Measurements from ENCODE around the gene METTL2A.
"Not testable (repeated sequence)": the region's sequence is repeated elsewhere in the genome, so short reads cannot be mapped to it uniquely, and the experiment has no call there.

Gene METTL2A

GRCh38 chr17:62423647-62424461 lies at the start of gene METTL2A:
METTL2A (plus strand) TSS chr17:62423897; CDS start chr17:62423903, 6 bp downstream.
- Mint-ChIP-seq H3K4me1 (ENCODE audit: low read depth) (peaks cover 34% of the 10 kb centered on the region), H3K4me3 (peak within 1 kb of the TSS; percentile 89), H3K36me3 (ENCODE audit: low read depth) (peaks cover 19% of the 10 kb centered on the region), H3K27ac (peak within 1 kb of the TSS; percentile 94)
- H3K9me3 Mint-ChIP-seq, H3K27me3 Mint-ChIP-seq: not testable (repeated sequence)

GRCh38 chr17:62380253-62380652 lies 43.4 kb upstream of the METTL2A start, which contains the start of gene EFCAB3:
EFCAB3 (plus strand) TSS chr17:62380553; CDS start chr17:62382980, 2,427 bp downstream.
- no peak within 1 kb of the TSS for H3K27ac Mint-ChIP-seq
- no peaks in the 10 kb centered on the region for H3K4me1 Mint-ChIP-seq (ENCODE audit: low read depth)

DNA sequence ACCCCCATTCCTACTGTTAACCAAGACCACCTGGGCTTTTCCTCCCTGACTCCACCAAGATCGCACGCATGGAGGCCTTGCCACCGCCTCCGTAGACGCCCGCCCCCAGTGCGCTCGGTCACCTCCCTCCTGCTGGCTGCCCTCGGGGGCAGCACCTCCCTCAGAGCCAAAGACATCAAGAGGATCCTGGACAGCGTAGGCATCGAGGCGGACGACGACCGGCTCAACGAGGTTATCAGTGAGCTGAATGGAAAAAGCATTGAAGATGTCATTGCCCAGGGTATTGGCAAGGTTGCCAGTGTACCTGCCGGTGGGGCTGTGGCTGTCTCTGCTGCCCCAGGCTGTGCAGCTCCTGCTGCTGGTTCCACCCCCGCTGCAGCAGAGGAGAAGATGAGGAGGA lies 42.1 kb upstream of the METTL2A start:
- Mint-ChIP-seq H3K9me3 (no peaks in the 10 kb centered on the region), H3K4me3 (no peak overlapping the region), H3K4me1 (ENCODE audit: low read depth) (no peaks in the 10 kb centered on the region), H3K27ac (no peak overlapping the region), H3K36me3 (ENCODE audit: low read depth) (no peaks in the 10 kb centered on the region), H3K27me3 (peaks cover 18% of the 10 kb centered on the region)

More at GRCh38 chr17:62380253-62380652, 43.4 kb upstream of the METTL2A start, which contains the start of gene EFCAB3:
- no peaks in the 10 kb centered on the region for H3K36me3 Mint-ChIP-seq (ENCODE audit: low read depth)
- H3K4me3 Mint-ChIP-seq: no peak within 1 kb of the TSS
- peaks cover 26% of the 10 kb centered on the region for H3K27me3 Mint-ChIP-seq
- H3K9me3 Mint-ChIP-seq: no peaks in the 10 kb centered on the region

- Mint-ChIP-seq H3K27me3 (peaks cover 26% of the 10 kb centered on the region), H3K9me3 (no peaks in the 10 kb centered on the region), H3K4me3 (no peak overlapping the region), H3K27ac (no peak overlapping the region), H3K36me3 (ENCODE audit: low read depth) (no peaks in the 10 kb centered on the region), H3K4me1 (ENCODE audit: low read depth) (no peaks in the 10 kb centered on the region)
Observed at GRCh38 chr17:62388856-62389255, 34.8 kb upstream of the METTL2A start.

GRCh38 chr17:62392908-62393307 lies 30.8 kb upstream of the METTL2A start:
- Mint-ChIP-seq H3K27ac (no peak overlapping the region), H3K36me3 (ENCODE audit: low read depth) (no peaks in the 10 kb centered on the region), H3K27me3 (peaks cover 23% of the 10 kb centered on the region), H3K4me1 (ENCODE audit: low read depth) (no peaks in the 10 kb centered on the region), H3K9me3 (no peaks in the 10 kb centered on the region), H3K4me3 (no peak overlapping the region)

DNA sequence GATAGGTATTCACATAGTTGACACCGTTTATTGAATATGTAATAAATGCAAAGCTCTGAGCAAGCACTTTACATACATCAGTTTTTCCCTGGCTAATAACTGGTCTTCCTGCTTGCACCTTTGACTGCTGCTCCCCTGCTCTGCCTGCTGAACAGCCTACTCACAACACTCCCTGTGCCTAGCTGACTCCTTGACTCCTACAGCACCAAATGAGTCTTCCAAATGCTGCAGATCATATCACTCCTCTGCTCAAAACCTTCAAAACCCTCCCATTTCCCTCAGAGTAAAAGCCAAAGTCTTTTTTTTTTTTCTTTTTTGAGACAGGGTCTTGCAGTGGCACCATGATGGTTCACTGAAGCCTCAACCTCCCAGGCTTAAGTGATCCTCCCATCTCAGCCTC lies 24.8 kb upstream of the METTL2A start:
- Mint-ChIP-seq H3K4me3 (no peak overlapping the region), H3K4me1 (ENCODE audit: low read depth) (no peaks in the 10 kb centered on the region), H3K9me3 (no peaks in the 10 kb centered on the region), H3K27me3 (peaks cover 25% of the 10 kb centered on the region), H3K27ac (no peak overlapping the region), H3K36me3 (ENCODE audit: low read depth) (no peaks in the 10 kb centered on the region)

- Mint-ChIP-seq H3K27ac (no peak overlapping the region), H3K4me1 (ENCODE audit: low read depth) (no peaks in the 10 kb centered on the region), H3K4me3 (no peak overlapping the region), H3K36me3 (ENCODE audit: low read depth) (no peaks in the 10 kb centered on the region), H3K9me3 (no peaks in the 10 kb centered on the region), H3K27me3 (peaks cover 35% of the 10 kb centered on the region)
Observed at GRCh38 chr17:62405451-62405850, 18.2 kb upstream of the METTL2A start.

DNA sequence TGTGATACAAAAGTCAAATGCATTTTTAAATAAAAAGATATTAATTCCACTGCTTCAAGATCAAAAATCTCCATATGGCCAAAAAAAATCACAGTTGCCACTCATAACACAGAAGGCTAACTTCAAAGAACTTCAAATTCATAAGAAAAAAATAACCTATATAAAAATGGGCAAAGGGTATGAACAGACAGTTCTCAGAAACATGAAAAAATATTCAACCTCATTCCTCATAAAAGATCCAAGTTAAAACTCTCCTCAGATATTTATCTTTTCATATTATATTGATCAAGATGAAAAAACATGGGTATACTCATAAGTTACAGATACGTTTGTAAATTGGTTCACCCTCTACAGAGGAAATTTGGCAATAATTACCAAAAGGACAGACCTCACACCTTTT lies 10.6 kb upstream of the METTL2A start:
- not testable (repeated sequence) for H3K4me1 Mint-ChIP-seq (ENCODE audit: low read depth); H3K4me3 Mint-ChIP-seq; H3K36me3 Mint-ChIP-seq (ENCODE audit: low read depth); H3K27ac Mint-ChIP-seq; H3K9me3 Mint-ChIP-seq
- peaks cover 34% of the 10 kb centered on the region for H3K27me3 Mint-ChIP-seq

GRCh38 chr17:62426214-62426613 lies 2.5 kb downstream of the METTL2A start:
- H3K4me3 Mint-ChIP-seq, H3K9me3 Mint-ChIP-seq, H3K27me3 Mint-ChIP-seq, H3K27ac Mint-ChIP-seq: not testable (repeated sequence)
- Mint-ChIP-seq H3K36me3 (ENCODE audit: low read depth) (peaks cover 27% of the 10 kb centered on the region), H3K4me1 (ENCODE audit: low read depth) (peaks cover 34% of the 10 kb centered on the region)

DNA sequence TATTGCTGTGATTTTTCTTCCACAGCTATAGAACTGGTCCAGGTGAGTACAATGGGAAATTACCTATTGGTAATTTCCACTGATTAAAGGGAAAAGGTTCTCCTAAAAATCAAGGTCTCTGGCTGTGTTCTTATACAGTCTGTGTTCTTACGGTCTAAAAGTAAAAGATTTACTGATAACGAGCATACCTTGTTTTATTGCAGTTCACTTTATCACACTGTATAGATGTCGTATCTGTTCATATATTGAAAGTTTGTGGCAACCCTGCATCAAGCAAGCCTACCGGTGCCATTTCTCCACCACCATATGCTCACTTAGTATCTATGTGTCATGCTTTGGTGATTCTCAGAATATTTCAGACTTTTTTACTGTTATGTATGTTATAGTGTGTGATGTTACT lies 11.6 kb downstream of the METTL2A start:
- not testable (repeated sequence) for H3K27ac Mint-ChIP-seq; H3K27me3 Mint-ChIP-seq; H3K4me1 Mint-ChIP-seq (ENCODE audit: low read depth); H3K4me3 Mint-ChIP-seq; H3K9me3 Mint-ChIP-seq
- H3K36me3 Mint-ChIP-seq (ENCODE audit: low read depth): peaks cover 42% of the 10 kb centered on the region

GRCh38 chr17:62441181-62441580 lies 17.5 kb downstream of the METTL2A start:
- H3K36me3 Mint-ChIP-seq (ENCODE audit: low read depth): peaks cover 46% of the 10 kb centered on the region
- not testable (repeated sequence) for H3K4me1 Mint-ChIP-seq (ENCODE audit: low read depth); H3K27me3 Mint-ChIP-seq; H3K9me3 Mint-ChIP-seq; H3K27ac Mint-ChIP-seq; H3K4me3 Mint-ChIP-seq

- Mint-ChIP-seq H3K4me3 (no peak overlapping the region), H3K9me3 (no peaks in the 10 kb centered on the region), H3K4me1 (ENCODE audit: low read depth) (no peaks in the 10 kb centered on the region), H3K27me3 (no peaks in the 10 kb centered on the region), H3K36me3 (ENCODE audit: low read depth) (peaks cover 54% of the 10 kb centered on the region), H3K27ac (no peak overlapping the region)
Observed at GRCh38 chr17:62444063-62444462, 20.4 kb downstream of the METTL2A start.

- H3K27me3 Mint-ChIP-seq; H3K9me3 Mint-ChIP-seq; H3K27ac Mint-ChIP-seq; H3K4me1 Mint-ChIP-seq (ENCODE audit: low read depth); H3K4me3 Mint-ChIP-seq: not testable (repeated sequence)
- H3K36me3 Mint-ChIP-seq (ENCODE audit: low read depth): peaks cover 47% of the 10 kb centered on the region
Observed at GRCh38 chr17:62445791-62446190, 22.1 kb downstream of the METTL2A start.

- Mint-ChIP-seq H3K4me1 (ENCODE audit: low read depth) (peaks cover 12% of the 10 kb centered on the region), H3K36me3 (ENCODE audit: low read depth) (peaks cover 26% of the 10 kb centered on the region)
- H3K4me3 Mint-ChIP-seq, H3K27ac Mint-ChIP-seq, H3K9me3 Mint-ChIP-seq, H3K27me3 Mint-ChIP-seq: not testable (repeated sequence)
Observed at GRCh38 chr17:62452195-62452594, 28.5 kb downstream of the METTL2A start.

- H3K27ac Mint-ChIP-seq, H3K4me3 Mint-ChIP-seq, H3K9me3 Mint-ChIP-seq, H3K27me3 Mint-ChIP-seq: not testable (repeated sequence)
- peaks cover 17% of the 10 kb centered on the region for H3K36me3 Mint-ChIP-seq (ENCODE audit: low read depth)
- peaks cover 15% of the 10 kb centered on the region for H3K4me1 Mint-ChIP-seq (ENCODE audit: low read depth)
Observed at GRCh38 chr17:62453041-62453440, 29.3 kb downstream of the METTL2A start.

- peak overlapping the region; percentile 22 for H3K27ac Mint-ChIP-seq
- H3K9me3 Mint-ChIP-seq, H3K27me3 Mint-ChIP-seq: not testable (repeated sequence)
- H3K4me1 Mint-ChIP-seq (ENCODE audit: low read depth): peaks cover 15% of the 10 kb centered on the region
- peak overlapping the region; percentile 11 for H3K4me3 Mint-ChIP-seq
- peaks cover 12% of the 10 kb centered on the region for H3K36me3 Mint-ChIP-seq (ENCODE audit: low read depth)
Observed at GRCh38 chr17:62453656-62454055, 30.0 kb downstream of the METTL2A start.

Data from stimulated activated naive CD8-positive, alpha-beta T cell treated with anti-CD3 and anti-CD28 coated beads, Interleukin-15, Interleukin-2, amounts not matched to agents 100 ng/mL and 50 ng/mL, for 24 hours (primary cell).